ENCODE measurements around the gene TRIM56.
"Not testable (repeated sequence)": the region's sequence is repeated elsewhere in the genome, so short reads cannot be mapped to it uniquely, and the experiment has no call there.

Gene TRIM56

GRCh38 chr7:101081432-101081831, 3.8 kb upstream of the TRIM56 start:
- ChIA-PET CTCF (interaction anchor here (0.6 to 1.5 kb wide), 2 partner anchors 22 to 115 kb away, joined by 3 to 5 read pairs; no protein-coding TSS in a partner anchor), POLR2A (interaction anchor here (1.0 kb wide), 1 partner anchor 179 kb away, joined by 3 read pairs; no protein-coding TSS in a partner anchor)
- DNase-seq (ENCODE audit: extremely low spot score): no peak
- TF ChIP-seq CTCF (IDR thresholded peaks at IDR 0.05; ENCODE audit: control extremely low read depth, extremely low read depth, low read depth, missing control alignments): no peak

- DNase-seq (ENCODE audit: extremely low spot score): no peak
- TF ChIP-seq CTCF (IDR thresholded peaks at IDR 0.05; ENCODE audit: control extremely low read depth, extremely low read depth, low read depth, missing control alignments): no peak
- POLR2A ChIA-PET: interaction anchor here (0.6 to 0.7 kb wide), 2 partner anchors 14 to 195 kb away, joined by 3 to 5 read pairs; partner anchors contain the start of gene UFSP1
- CTCF ChIA-PET: interaction anchor here (0.8 to 4.1 kb wide), 6 partner anchors 22 to 232 kb away, joined by 3 to 13 read pairs (median 4); partner anchors contain the start of genes ACHE and SLC12A9
These were observed 468 bp upstream of the TRIM56 start for GRCh38 chr7:101084865-101085161.

GRCh38 chr7:101087334-101088068, 2.2 kb downstream of the TRIM56 start:
- ChIA-PET POLR2A (no interaction called here), CTCF (interaction anchor here (1.0 to 4.1 kb wide), 4 partner anchors 10 to 105 kb away, joined by 3 to 16 read pairs (median 9); no protein-coding TSS in a partner anchor)
- DNase-seq (ENCODE audit: extremely low spot score): no peak
- no peak for TF ChIP-seq CTCF (IDR thresholded peaks at IDR 0.05; ENCODE audit: control extremely low read depth, extremely low read depth, low read depth, missing control alignments)

GRCh38 chr7:101088069-101088425, 2.8 kb downstream of the TRIM56 start:
- TF ChIP-seq CTCF (IDR thresholded peaks at IDR 0.05; ENCODE audit: control extremely low read depth, extremely low read depth, low read depth, missing control alignments): no peak
- ChIA-PET CTCF (interaction anchor here (3.5 to 4.1 kb wide), 2 partner anchors 10 to 56 kb away, joined by 13 to 16 read pairs; no protein-coding TSS in a partner anchor), POLR2A (no interaction called here)
- no peak for DNase-seq (ENCODE audit: extremely low spot score)

GRCh38 chr7:101088858-101089529, 3.7 kb downstream of the TRIM56 start:
- no peak for TF ChIP-seq CTCF (IDR thresholded peaks at IDR 0.05; ENCODE audit: control extremely low read depth, extremely low read depth, low read depth, missing control alignments)
- ChIA-PET CTCF (interaction anchor here (3.5 kb wide), 1 partner anchor 11 kb away, joined by 16 read pairs; no protein-coding TSS in a partner anchor), POLR2A (no interaction called here)
- DNase-seq (ENCODE audit: extremely low spot score): no peak

- CTCF ChIA-PET: no interaction called here
- DNase-seq (ENCODE audit: extremely low spot score): no peak
- TF ChIP-seq CTCF (IDR thresholded peaks at IDR 0.05; ENCODE audit: control extremely low read depth, extremely low read depth, low read depth, missing control alignments): no peak
- POLR2A ChIA-PET: no interaction called here
These were observed 4.6 kb downstream of the TRIM56 start for GRCh38 chr7:101089876-101090275.

GRCh38 chr7:101092266-101092905, 7.1 kb downstream of the TRIM56 start:
- CTCF ChIA-PET: not testable (repeated sequence)

More at GRCh38 chr7:101092266-101092905, 7.1 kb downstream of the TRIM56 start:
- POLR2A ChIA-PET; DNase-seq (ENCODE audit: extremely low spot score): not testable (repeated sequence)

All from GM10248 (cell line).